ENCODE results near the gene MLLT3.

MLLT3 gene

DNA sequence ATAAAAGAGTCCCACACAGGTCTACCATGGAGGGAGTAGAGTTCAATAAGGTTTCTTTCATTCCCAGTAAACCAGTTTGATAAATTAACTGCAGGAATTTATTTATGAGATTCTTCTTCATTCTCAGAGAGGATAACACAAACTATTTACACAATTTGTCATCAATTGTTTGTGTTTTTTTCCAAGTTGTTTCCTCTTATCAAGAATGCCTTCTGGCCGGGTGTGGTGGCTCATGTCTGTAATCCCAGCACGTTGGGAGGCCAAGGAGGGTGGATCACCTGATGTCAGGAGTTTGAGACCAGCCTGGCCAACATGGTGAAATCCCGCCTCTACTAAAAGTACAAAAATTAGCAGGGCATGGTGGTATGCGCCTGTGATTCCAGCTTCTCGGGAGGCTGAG lies 216.7 kb downstream of the MLLT3 start:
- Histone ChIP-seq H3K27me3 (ENCODE audit: control insufficient read depth, insufficient read depth, low read length) (no peaks in the 10 kb centered on the region), H3K9ac (ENCODE audit: low read length) (no peak overlapping the region), H3K4me3 (ENCODE audit: low read length) (no peak overlapping the region), H3K36me3 (ENCODE audit: control insufficient read depth, insufficient read depth, low read length) (no peaks in the 10 kb centered on the region), H3K27ac (ENCODE audit: low read depth, low read length) (no peak overlapping the region), H3K4me1 (ENCODE audit: control insufficient read depth, insufficient read depth, low read length) (no peaks in the 10 kb centered on the region)

- H3K4me1 ChIP-seq (ENCODE audit: control insufficient read depth, insufficient read depth, low read length): no peaks in the 10 kb centered on the region
- no peak overlapping the region for H3K9ac ChIP-seq (ENCODE audit: low read length)
- H3K27me3 ChIP-seq (ENCODE audit: control insufficient read depth, insufficient read depth, low read length): no peaks in the 10 kb centered on the region
- no peak overlapping the region for H3K27ac ChIP-seq (ENCODE audit: low read depth, low read length)
- no peaks in the 10 kb centered on the region for H3K36me3 ChIP-seq (ENCODE audit: control insufficient read depth, insufficient read depth, low read length)
- no peak overlapping the region for H3K4me3 ChIP-seq (ENCODE audit: low read length)
Measured at GRCh38 chr9:20405078-20405477, 217.2 kb downstream of the MLLT3 start.

DNA sequence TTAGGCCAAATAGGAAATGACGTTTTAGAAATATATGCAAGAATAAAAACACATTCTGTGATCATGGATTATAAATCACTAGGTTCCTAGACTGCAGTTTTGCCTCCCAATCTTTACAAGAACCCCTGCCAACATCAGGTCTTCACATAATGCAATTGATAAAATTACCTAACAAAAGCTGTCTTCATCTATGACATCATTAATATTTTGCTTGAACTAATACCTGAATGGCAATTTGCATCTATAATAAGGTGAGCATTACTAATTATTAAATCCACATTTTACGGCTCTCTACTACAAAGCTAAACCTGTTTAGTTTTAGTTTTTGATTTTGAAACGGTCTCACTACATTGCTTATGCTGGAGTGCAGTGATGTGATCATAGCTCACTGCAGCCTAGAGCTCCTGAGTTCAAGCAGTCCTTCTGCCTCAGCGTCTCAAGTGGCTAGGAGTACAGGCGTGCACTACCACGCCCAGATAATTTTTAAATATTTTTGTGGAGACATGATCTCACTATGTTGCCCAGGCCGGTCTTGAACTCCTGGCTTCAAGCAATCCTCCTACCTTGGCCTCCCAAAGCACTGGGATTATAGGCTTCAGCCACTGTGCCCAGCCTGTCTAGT lies 218.0 kb downstream of the MLLT3 start:
- no peak overlapping the region for H3K9ac ChIP-seq (ENCODE audit: low read length)
- H3K36me3 ChIP-seq (ENCODE audit: control insufficient read depth, insufficient read depth, low read length): no peaks in the 10 kb centered on the region
- no peak overlapping the region for H3K27ac ChIP-seq (ENCODE audit: low read depth, low read length)
- H3K4me1 ChIP-seq (ENCODE audit: control insufficient read depth, insufficient read depth, low read length): no peaks in the 10 kb centered on the region
- H3K4me3 ChIP-seq (ENCODE audit: low read length): no peak overlapping the region
- H3K27me3 ChIP-seq (ENCODE audit: control insufficient read depth, insufficient read depth, low read length): no peaks in the 10 kb centered on the region

GRCh38 chr9:20403346-20403745 lies 219.0 kb downstream of the MLLT3 start:
- Histone ChIP-seq H3K36me3 (ENCODE audit: control insufficient read depth, insufficient read depth, low read length) (no peaks in the 10 kb centered on the region), H3K27ac (ENCODE audit: low read depth, low read length) (no peak overlapping the region), H3K4me3 (ENCODE audit: low read length) (no peak overlapping the region), H3K4me1 (ENCODE audit: control insufficient read depth, insufficient read depth, low read length) (no peaks in the 10 kb centered on the region), H3K27me3 (ENCODE audit: control insufficient read depth, insufficient read depth, low read length) (no peaks in the 10 kb centered on the region), H3K9ac (ENCODE audit: low read length) (no peak overlapping the region)

GRCh38 chr9:20402273-20402875 lies 219.9 kb downstream of the MLLT3 start:
- no peak overlapping the region for H3K9ac ChIP-seq (ENCODE audit: low read length)
- no peak overlapping the region for H3K4me3 ChIP-seq (ENCODE audit: low read length)
- no peaks in the 10 kb centered on the region for H3K4me1 ChIP-seq (ENCODE audit: control insufficient read depth, insufficient read depth, low read length)
- no peak overlapping the region for H3K27ac ChIP-seq (ENCODE audit: low read depth, low read length)
- H3K27me3 ChIP-seq (ENCODE audit: control insufficient read depth, insufficient read depth, low read length): no peaks in the 10 kb centered on the region
- no peaks in the 10 kb centered on the region for H3K36me3 ChIP-seq (ENCODE audit: control insufficient read depth, insufficient read depth, low read length)

GRCh38 chr9:20398536-20399338 lies 223.6 kb downstream of the MLLT3 start:
- H3K4me1 ChIP-seq (ENCODE audit: control insufficient read depth, insufficient read depth, low read length): no peaks in the 10 kb centered on the region
- H3K9ac ChIP-seq (ENCODE audit: low read length): no peak overlapping the region
- no peak overlapping the region for H3K4me3 ChIP-seq (ENCODE audit: low read length)
- no peak overlapping the region for H3K27ac ChIP-seq (ENCODE audit: low read depth, low read length)
- no peaks in the 10 kb centered on the region for H3K36me3 ChIP-seq (ENCODE audit: control insufficient read depth, insufficient read depth, low read length)
- H3K27me3 ChIP-seq (ENCODE audit: control insufficient read depth, insufficient read depth, low read length): no peaks in the 10 kb centered on the region

DNA sequence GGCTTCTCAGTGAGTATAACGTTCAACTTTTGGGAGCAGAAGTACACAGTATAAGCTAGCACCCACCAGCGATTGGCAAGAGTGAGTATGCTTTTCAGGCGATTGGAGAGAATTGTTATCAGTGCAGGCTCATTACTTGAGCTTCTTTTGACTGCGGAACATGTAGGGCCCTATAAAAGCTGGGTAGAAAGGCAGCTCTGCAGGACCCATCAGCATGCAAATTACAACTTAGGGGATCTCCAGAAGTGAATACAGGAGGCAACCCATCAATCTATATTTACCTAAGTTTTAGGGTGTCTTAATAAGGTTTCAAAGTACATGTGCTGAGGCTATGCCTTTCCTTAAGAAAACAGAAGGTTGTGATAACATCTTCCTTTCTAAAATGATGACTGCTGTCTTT lies 225.0 kb downstream of the MLLT3 start:
- Histone ChIP-seq H3K9ac (ENCODE audit: low read length) (no peak overlapping the region), H3K27ac (ENCODE audit: low read depth, low read length) (no peak overlapping the region), H3K36me3 (ENCODE audit: control insufficient read depth, insufficient read depth, low read length) (no peaks in the 10 kb centered on the region), H3K27me3 (ENCODE audit: control insufficient read depth, insufficient read depth, low read length) (no peaks in the 10 kb centered on the region), H3K4me3 (ENCODE audit: low read length) (no peak overlapping the region), H3K4me1 (ENCODE audit: control insufficient read depth, insufficient read depth, low read length) (no peaks in the 10 kb centered on the region)

- H3K4me3 ChIP-seq (ENCODE audit: low read length): no peak overlapping the region
- H3K4me1 ChIP-seq (ENCODE audit: control insufficient read depth, insufficient read depth, low read length): no peaks in the 10 kb centered on the region
- no peak overlapping the region for H3K9ac ChIP-seq (ENCODE audit: low read length)
- no peak overlapping the region for H3K27ac ChIP-seq (ENCODE audit: low read depth, low read length)
- no peaks in the 10 kb centered on the region for H3K36me3 ChIP-seq (ENCODE audit: control insufficient read depth, insufficient read depth, low read length)
- no peaks in the 10 kb centered on the region for H3K27me3 ChIP-seq (ENCODE audit: control insufficient read depth, insufficient read depth, low read length)
Measured at GRCh38 chr9:20396509-20396908, 225.8 kb downstream of the MLLT3 start.

DNA sequence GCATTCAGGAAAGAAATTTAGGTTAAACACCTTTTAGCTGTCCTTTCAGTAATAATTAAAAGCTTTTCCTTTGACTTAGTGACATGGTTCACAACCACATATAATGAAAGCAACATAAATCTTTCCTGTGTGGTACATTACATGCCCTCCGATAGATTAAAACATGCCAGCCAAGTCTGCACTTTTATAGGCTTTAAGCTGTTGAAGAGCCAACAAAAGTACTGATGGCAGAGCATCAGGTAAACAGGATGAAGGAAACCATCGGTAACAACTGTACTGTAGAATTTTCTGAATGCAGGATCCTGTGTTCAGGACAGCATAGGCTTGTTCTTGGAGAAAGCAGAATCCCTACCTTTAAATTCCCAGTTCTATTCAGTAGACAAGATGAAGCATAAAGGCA lies 226.6 kb downstream of the MLLT3 start:
- Histone ChIP-seq H3K36me3 (ENCODE audit: control insufficient read depth, insufficient read depth, low read length) (no peaks in the 10 kb centered on the region), H3K4me1 (ENCODE audit: control insufficient read depth, insufficient read depth, low read length) (no peaks in the 10 kb centered on the region), H3K4me3 (ENCODE audit: low read length) (no peak overlapping the region), H3K27ac (ENCODE audit: low read depth, low read length) (no peak overlapping the region), H3K9ac (ENCODE audit: low read length) (no peak overlapping the region), H3K27me3 (ENCODE audit: control insufficient read depth, insufficient read depth, low read length) (no peaks in the 10 kb centered on the region)

DNA sequence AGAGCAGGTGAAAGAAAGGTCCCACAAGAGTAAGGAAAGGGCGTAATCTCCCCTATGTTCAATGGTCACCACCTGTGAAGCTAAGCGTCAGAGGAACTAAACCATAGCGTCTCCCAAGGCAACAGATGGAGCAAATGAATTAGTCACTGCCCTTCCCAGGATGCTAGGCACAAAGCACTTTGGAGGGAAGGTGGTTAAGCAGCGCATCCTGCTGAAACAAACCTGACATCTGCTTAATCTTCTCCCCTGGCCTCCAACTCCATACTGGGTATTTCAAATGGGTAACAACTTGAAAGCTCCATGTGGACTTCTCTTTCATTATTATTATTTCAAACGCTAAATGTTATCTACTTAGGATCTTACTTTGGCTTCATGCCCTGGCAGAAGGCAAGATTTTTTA lies 227.3 kb downstream of the MLLT3 start:
- Histone ChIP-seq H3K27ac (ENCODE audit: low read depth, low read length) (no peak overlapping the region), H3K9ac (ENCODE audit: low read length) (no peak overlapping the region), H3K27me3 (ENCODE audit: control insufficient read depth, insufficient read depth, low read length) (no peaks in the 10 kb centered on the region), H3K36me3 (ENCODE audit: control insufficient read depth, insufficient read depth, low read length) (no peaks in the 10 kb centered on the region), H3K4me1 (ENCODE audit: control insufficient read depth, insufficient read depth, low read length) (no peaks in the 10 kb centered on the region), H3K4me3 (ENCODE audit: low read length) (no peak overlapping the region)

DNA sequence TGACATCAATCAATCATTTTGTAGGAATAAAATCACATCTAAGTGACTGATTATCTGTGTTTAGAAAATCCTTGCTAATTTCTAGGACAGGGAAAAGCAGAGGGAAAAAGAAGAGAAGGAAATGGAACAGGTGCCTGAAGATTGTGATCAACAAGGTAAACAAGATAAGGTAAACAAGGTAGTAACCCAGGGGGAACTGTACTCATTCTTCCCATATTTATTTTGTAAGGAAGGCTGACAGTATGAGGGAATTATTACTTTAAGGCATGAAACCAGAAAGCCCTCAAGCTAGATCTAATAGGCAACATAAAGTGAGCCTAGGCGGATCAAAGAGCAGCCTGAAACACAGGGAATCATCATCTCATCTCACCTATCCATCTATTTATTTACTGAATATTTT lies 231.1 kb downstream of the MLLT3 start:
- Histone ChIP-seq H3K9ac (ENCODE audit: low read length) (no peak overlapping the region), H3K36me3 (ENCODE audit: control insufficient read depth, insufficient read depth, low read length) (no peaks in the 10 kb centered on the region), H3K4me3 (ENCODE audit: low read length) (no peak overlapping the region), H3K4me1 (ENCODE audit: control insufficient read depth, insufficient read depth, low read length) (no peaks in the 10 kb centered on the region), H3K27me3 (ENCODE audit: control insufficient read depth, insufficient read depth, low read length) (no peaks in the 10 kb centered on the region), H3K27ac (ENCODE audit: low read depth, low read length) (no peak overlapping the region)

DNA sequence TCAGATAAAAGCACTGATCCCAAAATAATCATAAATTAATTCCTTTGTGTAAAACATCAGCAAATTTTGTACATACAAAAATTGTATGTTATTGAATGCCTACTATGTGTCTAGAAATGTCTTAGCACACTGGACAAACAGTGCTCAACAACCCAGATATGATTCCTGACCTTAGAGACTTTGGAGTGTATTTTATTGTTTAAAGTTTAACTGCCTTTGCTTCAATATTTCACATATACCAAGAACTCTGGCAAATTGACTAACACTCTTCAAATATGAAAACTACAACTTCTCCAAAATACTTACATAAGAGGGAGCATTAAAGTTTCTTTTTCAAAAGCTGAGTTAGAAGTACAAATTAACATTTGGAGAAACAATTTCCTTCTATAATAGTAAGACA lies 231.9 kb downstream of the MLLT3 start:
- no peak overlapping the region for H3K4me3 ChIP-seq (ENCODE audit: low read length)
- no peak overlapping the region for H3K27ac ChIP-seq (ENCODE audit: low read depth, low read length)
- no peak overlapping the region for H3K9ac ChIP-seq (ENCODE audit: low read length)
- no peaks in the 10 kb centered on the region for H3K27me3 ChIP-seq (ENCODE audit: control insufficient read depth, insufficient read depth, low read length)
- no peaks in the 10 kb centered on the region for H3K4me1 ChIP-seq (ENCODE audit: control insufficient read depth, insufficient read depth, low read length)
- H3K36me3 ChIP-seq (ENCODE audit: control insufficient read depth, insufficient read depth, low read length): no peaks in the 10 kb centered on the region

DNA sequence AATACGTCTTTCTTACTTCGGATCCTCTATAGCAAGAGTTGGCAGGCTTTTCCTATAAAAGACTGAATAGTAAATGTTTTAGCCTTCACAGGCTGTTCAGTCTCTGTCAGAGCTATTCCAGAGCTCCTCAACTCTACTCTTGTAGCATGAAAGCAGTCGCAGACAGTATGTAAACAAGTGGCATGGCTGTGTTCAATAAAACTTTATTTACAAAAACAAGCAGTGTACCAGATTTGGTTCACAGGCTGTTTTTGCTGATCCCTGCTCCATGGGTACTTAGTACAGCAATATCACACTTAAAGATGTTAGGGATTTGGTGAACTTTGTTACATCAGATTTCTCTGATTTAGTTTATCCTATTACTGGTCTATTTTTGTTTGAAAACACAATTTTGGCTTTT lies 235.2 kb downstream of the MLLT3 start:
- Histone ChIP-seq H3K27ac (ENCODE audit: low read depth, low read length) (no peak overlapping the region), H3K4me3 (ENCODE audit: low read length) (no peak overlapping the region), H3K4me1 (ENCODE audit: control insufficient read depth, insufficient read depth, low read length) (no peaks in the 10 kb centered on the region), H3K9ac (ENCODE audit: low read length) (no peak overlapping the region), H3K27me3 (ENCODE audit: control insufficient read depth, insufficient read depth, low read length) (no peaks in the 10 kb centered on the region), H3K36me3 (ENCODE audit: control insufficient read depth, insufficient read depth, low read length) (no peaks in the 10 kb centered on the region)
